SK-N-SH treated with all-trans-retinoic acid at 6 μM for 48 hours (cell line): ENCODE measurements around the gene AGAP1.

Source experiments
- ATAC-seq: fragments of 200-7000 bp; cut with Tn5 transposase; 3 replicates; pipeline ENCODE4 v1.9.1; 2020; ENCODE audit warnings: mild to moderate bottlenecking, moderate library complexity
- ARNTL ChIP-seq: fragments of 450-650 bp; formaldehyde crosslinking; IDR thresholded peaks from 2 replicates; pipeline ENCODE4 v1.5.0; 2020; ENCODE audit warnings: low read depth, mild to moderate bottlenecking, moderate library complexity, borderline replicate concordance
- BACH2 ChIP-seq: fragments of 250-450 bp; sonication (Bioruptor Pico); IDR thresholded peaks from 2 replicates; pipeline ENCODE4 v1.9.0; 2021; ENCODE audit warnings: mild to moderate bottlenecking, borderline replicate concordance
- CSDC2 ChIP-seq: fragments of 250-450 bp; sonication (Bioruptor Pico); IDR thresholded peaks from 2 replicates; pipeline ENCODE4 v1.5.0; 2020; ENCODE audit warnings: mild to moderate bottlenecking, moderate library complexity
- ESRRG ChIP-seq: fragments of 250-450 bp; sonication (Bioruptor Pico); IDR thresholded peaks from 2 replicates; pipeline ENCODE4 v1.6.1; 2021; ENCODE audit warnings: mild to moderate bottlenecking
- GLIS3 ChIP-seq: fragments of 250-450 bp; sonication (Bioruptor Pico); IDR thresholded peaks from 2 replicates; pipeline ENCODE4 v1.5.0; 2020; ENCODE audit warnings: mild to moderate bottlenecking, moderate library complexity
- ISL1 ChIP-seq: fragments of 250-450 bp; sonication (Bioruptor Pico); IDR thresholded peaks from 2 replicates; pipeline ENCODE4 v2.1.2; 2022; ENCODE audit warnings: mild to moderate bottlenecking, moderate library complexity
- PPARA ChIP-seq: fragments of 250-450 bp; sonication (Bioruptor Pico); IDR thresholded peaks from 2 replicates; pipeline ENCODE4 v1.5.0; 2020; ENCODE audit warnings: mild to moderate bottlenecking, borderline replicate concordance
- RARB ChIP-seq: fragments of 250-450 bp; sonication (Bioruptor Pico); IDR thresholded peaks from 2 replicates; pipeline ENCODE4 v1.8.0; 2021; ENCODE audit warnings: mild to moderate bottlenecking, moderate library complexity
- SNAI2 ChIP-seq: fragments of 250-450 bp; sonication (Bioruptor Pico); IDR thresholded peaks from 2 replicates; pipeline ENCODE4 v1.5.0; 2020; ENCODE audit warnings: mild to moderate bottlenecking, moderate library complexity
- TCF4 ChIP-seq: fragments of 250-450 bp; sonication (Bioruptor Pico); IDR thresholded peaks from 2 replicates; pipeline ENCODE4 v1.8.0; 2021; ENCODE audit warnings: mild to moderate bottlenecking, moderate library complexity, borderline replicate concordance
- TOX ChIP-seq: fragments of 250-450 bp; sonication (Bioruptor Pico); IDR thresholded peaks from 2 replicates; pipeline ENCODE4 v1.8.0; 2021; ENCODE audit warnings: mild to moderate bottlenecking, moderate library complexity, borderline replicate concordance
- ZFP3 ChIP-seq: fragments of 250-450 bp; sonication (Bioruptor Pico); IDR thresholded peaks from 2 replicates; pipeline ENCODE4 v1.5.0; 2020; ENCODE audit warnings: mild to moderate bottlenecking, moderate library complexity
- ZFP30 ChIP-seq: fragments of 450-650 bp; formaldehyde crosslinking; IDR thresholded peaks from 2 replicates; pipeline ENCODE4 v1.5.0; 2022; ENCODE audit warnings: mild to moderate bottlenecking, moderate library complexity
- ZNF565 ChIP-seq: fragments of 450-650 bp; formaldehyde crosslinking; conservative IDR thresholded peaks from 2 replicates; pipeline ENCODE4 v1.5.0; 2020; ENCODE audit warnings: low read depth, mild to moderate bottlenecking, moderate library complexity
- ZNF70 ChIP-seq: fragments of 450-650 bp; formaldehyde crosslinking; IDR thresholded peaks from 2 replicates; pipeline ENCODE4 v1.5.0; 2020; ENCODE audit warnings: mild to moderate bottlenecking, moderate library complexity
- ZNF8 ChIP-seq: fragments of 450-650 bp; formaldehyde crosslinking; IDR thresholded peaks from 2 replicates; pipeline ENCODE4 v1.5.0; 2020; ENCODE audit warnings: mild to moderate bottlenecking, moderate library complexity
- TF ChIP-seq, protein P1 (sequence below): fragments of 250-450 bp; sonication (Bioruptor Pico); IDR thresholded peaks from 2 replicates; pipeline ENCODE4 v1.5.1; 2020; ENCODE audit warnings: low read depth, mild to moderate bottlenecking, moderate library complexity
- TF ChIP-seq, protein P2 (sequence below): fragments of 250-450 bp; sonication (Bioruptor Pico); IDR thresholded peaks from 2 replicates; pipeline ENCODE4 v1.8.0; 2021; ENCODE audit warnings: low read depth, mild to moderate bottlenecking, moderate library complexity, borderline replicate concordance
- TF ChIP-seq, protein P3 (sequence below): fragments of 250-450 bp; sonication (Bioruptor Pico); IDR thresholded peaks from 2 replicates; pipeline ENCODE4 v1.5.1; 2021; ENCODE audit warnings: mild to moderate bottlenecking, moderate library complexity
- TF ChIP-seq, protein P4 (sequence below): fragments of 250-450 bp; sonication (Bioruptor Pico); IDR thresholded peaks from 2 replicates; pipeline ENCODE4 v1.5.0; 2020; ENCODE audit warnings: mild to moderate bottlenecking, moderate library complexity

Gene AGAP1

DNA sequence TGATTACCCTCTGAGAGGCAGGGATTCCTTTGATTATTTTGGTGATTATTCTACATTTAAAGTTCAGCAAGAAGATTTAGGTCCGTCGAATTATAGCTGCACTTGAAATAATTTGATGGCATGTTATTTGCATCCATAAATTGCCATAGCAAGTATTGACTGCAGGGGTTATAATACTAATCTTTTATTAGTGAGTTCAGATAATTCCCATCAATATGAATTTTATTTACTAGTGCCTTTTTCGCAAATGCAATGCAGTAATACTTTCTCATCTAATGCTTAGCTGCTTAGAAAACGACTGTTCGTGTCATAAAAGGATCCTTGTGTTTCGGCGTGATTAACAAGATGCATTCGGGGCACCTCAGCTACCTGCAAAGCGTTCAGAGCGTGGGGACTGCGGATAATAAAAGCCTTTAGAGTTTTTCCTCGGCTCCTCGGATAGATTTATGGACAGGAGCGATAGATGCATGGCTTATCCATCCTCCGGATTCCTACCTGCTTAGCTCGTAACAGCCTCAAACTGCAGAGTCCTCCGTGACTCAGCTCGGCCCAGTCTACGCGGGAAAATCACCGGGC, 676.8 kb downstream of the AGAP1 start:
- TF ChIP-seq TOX (CRISPR knock-in tag) (no peak), BACH2 (CRISPR knock-in tag) (no peak), ZFP30 (no peak), ZNF565 (no peak)
- TF ChIP-seq, protein P1, sequence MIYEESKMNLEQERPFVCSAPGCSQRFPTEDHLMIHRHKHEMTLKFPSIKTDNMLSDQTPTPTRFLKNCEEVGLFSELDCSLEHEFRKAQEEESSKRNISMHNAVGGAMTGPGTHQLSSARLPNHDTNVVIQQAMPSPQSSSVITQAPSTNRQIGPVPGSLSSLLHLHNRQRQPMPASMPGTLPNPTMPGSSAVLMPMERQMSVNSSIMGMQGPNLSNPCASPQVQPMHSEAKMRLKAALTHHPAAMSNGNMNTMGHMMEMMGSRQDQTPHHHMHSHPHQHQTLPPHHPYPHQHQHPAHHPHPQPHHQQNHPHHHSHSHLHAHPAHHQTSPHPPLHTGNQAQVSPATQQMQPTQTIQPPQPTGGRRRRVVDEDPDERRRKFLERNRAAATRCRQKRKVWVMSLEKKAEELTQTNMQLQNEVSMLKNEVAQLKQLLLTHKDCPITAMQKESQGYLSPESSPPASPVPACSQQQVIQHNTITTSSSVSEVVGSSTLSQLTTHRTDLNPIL (CRISPR knock-in tag): no peak
- no peak for ATAC-seq

DNA sequence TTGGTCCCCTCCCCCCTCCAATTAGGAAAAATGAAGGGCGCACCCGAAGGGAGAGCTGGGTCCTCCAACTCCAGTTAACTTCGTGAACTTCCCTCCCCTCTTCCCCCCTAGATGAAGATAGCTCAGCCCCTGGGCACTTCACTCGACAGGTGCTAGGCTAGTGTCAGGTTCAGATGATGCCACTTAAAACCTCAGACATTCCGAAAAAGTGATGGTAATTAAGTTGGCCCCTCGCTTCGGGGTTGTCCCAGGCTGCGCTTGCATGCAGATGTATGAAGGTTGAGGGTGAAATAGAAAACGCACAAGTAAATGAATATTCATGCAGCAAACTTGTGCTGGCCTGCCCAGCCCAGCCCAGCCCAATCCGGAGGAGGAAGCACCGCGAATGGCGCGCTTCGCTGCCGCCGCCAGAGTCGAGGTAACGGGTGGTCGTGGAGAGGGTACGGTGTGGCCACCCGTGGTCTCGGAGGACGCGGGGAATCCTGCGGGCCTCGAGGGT, 677.4 kb downstream of the AGAP1 start:
- no peak for ATAC-seq
- TF ChIP-seq ZNF565 (no peak), SNAI2 (no peak), BACH2 (CRISPR knock-in tag) (no peak), RARB (CRISPR knock-in tag) (no peak), ZNF70 (CRISPR knock-in tag) (no peak), GLIS3 (CRISPR knock-in tag) (no peak), PPARA (no peak), ISL1 (CRISPR knock-in tag) (no peak), TCF4 (CRISPR knock-in tag) (no peak)
- TF ChIP-seq, protein P2, sequence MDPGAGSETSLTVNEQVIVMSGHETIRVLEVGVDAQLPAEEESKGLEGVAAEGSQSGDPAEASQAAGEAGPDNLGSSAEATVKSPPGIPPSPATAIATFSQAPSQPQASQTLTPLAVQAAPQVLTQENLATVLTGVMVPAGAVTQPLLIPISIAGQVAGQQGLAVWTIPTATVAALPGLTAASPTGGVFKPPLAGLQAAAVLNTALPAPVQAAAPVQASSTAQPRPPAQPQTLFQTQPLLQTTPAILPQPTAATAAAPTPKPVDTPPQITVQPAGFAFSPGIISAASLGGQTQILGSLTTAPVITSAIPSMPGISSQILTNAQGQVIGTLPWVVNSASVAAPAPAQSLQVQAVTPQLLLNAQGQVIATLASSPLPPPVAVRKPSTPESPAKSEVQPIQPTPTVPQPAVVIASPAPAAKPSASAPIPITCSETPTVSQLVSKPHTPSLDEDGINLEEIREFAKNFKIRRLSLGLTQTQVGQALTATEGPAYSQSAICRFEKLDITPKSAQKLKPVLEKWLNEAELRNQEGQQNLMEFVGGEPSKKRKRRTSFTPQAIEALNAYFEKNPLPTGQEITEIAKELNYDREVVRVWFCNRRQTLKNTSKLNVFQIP (CRISPR knock-in tag): no peak
- TF ChIP-seq, protein P3, sequence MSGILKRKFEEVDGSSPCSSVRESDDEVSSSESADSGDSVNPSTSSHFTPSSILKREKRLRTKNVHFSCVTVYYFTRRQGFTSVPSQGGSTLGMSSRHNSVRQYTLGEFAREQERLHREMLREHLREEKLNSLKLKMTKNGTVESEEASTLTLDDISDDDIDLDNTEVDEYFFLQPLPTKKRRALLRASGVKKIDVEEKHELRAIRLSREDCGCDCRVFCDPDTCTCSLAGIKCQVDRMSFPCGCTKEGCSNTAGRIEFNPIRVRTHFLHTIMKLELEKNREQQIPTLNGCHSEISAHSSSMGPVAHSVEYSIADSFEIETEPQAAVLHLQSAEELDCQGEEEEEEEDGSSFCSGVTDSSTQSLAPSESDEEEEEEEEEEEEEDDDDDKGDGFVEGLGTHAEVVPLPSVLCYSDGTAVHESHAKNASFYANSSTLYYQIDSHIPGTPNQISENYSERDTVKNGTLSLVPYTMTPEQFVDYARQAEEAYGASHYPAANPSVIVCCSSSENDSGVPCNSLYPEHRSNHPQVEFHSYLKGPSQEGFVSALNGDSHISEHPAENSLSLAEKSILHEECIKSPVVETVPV: no peak
- TF ChIP-seq, all 23 proteins: peak for 0

DNA sequence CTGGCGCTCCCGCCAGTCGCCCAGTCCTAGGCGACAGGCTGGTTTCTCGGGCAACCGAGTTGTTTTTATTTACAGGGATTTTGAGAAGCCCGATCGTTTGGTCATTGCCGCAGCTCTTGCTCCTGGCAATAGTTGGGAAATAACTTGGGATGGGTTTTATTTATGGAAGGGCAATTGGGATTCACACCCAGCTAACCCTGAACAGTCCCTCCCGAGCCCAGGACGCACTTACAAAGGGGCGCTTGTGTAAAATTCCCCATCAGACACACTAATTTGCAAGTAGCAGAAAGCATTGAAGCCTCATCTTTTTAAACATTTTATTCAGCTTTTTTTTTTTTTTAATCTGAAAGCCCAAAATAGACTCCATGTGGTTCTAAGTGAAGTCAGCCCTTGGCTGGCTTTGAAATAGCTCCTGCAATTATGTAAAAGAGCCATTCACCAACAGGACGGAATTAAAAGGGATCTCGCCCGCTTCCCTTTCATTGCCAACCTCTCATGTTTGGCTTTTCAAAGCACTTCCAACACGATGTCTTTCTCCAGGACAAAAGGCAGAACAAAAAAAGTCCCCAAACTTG, 677.9 kb downstream of the AGAP1 start:
- ATAC-seq: no peak
- TF ChIP-seq ZFP3 (CRISPR knock-in tag) (no peak), ARNTL (CRISPR knock-in tag) (no peak), TCF4 (CRISPR knock-in tag) (no peak), ESRRG (CRISPR knock-in tag) (no peak), ZFP30 (no peak), ZNF8 (CRISPR knock-in tag) (no peak), TOX (CRISPR knock-in tag) (no peak), CSDC2 (no peak), BACH2 (CRISPR knock-in tag) (no peak)
- TF ChIP-seq, protein P2 (CRISPR knock-in tag): no peak
- TF ChIP-seq, protein P1 (CRISPR knock-in tag): no peak
- TF ChIP-seq, protein P4, sequence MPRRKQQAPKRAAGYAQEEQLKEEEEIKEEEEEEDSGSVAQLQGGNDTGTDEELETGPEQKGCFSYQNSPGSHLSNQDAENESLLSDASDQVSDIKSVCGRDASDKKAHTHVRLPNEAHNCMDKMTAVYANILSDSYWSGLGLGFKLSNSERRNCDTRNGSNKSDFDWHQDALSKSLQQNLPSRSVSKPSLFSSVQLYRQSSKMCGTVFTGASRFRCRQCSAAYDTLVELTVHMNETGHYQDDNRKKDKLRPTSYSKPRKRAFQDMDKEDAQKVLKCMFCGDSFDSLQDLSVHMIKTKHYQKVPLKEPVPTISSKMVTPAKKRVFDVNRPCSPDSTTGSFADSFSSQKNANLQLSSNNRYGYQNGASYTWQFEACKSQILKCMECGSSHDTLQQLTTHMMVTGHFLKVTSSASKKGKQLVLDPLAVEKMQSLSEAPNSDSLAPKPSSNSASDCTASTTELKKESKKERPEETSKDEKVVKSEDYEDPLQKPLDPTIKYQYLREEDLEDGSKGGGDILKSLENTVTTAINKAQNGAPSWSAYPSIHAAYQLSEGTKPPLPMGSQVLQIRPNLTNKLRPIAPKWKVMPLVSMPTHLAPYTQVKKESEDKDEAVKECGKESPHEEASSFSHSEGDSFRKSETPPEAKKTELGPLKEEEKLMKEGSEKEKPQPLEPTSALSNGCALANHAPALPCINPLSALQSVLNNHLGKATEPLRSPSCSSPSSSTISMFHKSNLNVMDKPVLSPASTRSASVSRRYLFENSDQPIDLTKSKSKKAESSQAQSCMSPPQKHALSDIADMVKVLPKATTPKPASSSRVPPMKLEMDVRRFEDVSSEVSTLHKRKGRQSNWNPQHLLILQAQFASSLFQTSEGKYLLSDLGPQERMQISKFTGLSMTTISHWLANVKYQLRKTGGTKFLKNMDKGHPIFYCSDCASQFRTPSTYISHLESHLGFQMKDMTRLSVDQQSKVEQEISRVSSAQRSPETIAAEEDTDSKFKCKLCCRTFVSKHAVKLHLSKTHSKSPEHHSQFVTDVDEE (CRISPR knock-in tag): no peak
